HG02763 (cell line): ENCODE data around the gene COPS7A.

Experiments used
- ATAC-seq: cut with Tn5 transposase; IDR thresholded peaks from one replicate; pipeline ENCODE4 v1.9.1; 2021; ENCODE audit warnings: mild to moderate bottlenecking, moderate library complexity; ENCODE audit not compliant: unreplicated experiment

Gene COPS7A

DNA sequence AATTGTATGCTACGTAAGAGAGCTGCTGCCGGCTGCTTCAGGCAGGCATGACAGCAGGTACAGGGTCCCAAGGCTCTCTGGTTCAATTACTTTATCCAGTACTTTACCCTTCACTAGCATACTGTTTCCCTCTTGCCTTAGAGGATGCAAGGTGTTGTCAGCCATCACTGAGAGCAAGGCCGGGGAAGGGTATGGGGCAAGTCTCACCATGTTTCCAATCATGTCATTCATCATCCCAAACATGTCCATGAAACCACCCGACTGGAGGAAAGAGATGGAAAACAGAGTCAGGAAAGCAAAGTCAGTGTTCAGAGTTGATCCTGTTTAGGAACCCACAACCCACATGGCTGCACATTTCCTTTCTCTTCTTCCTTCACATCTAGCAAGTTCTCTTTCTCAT is 26.7 kb downstream of the COPS7A start:
- ATAC-seq, result no peak

GRCh38 chr12:6751767-6752166 is 27.9 kb downstream of the COPS7A start:
- no peak for ATAC-seq

DNA sequence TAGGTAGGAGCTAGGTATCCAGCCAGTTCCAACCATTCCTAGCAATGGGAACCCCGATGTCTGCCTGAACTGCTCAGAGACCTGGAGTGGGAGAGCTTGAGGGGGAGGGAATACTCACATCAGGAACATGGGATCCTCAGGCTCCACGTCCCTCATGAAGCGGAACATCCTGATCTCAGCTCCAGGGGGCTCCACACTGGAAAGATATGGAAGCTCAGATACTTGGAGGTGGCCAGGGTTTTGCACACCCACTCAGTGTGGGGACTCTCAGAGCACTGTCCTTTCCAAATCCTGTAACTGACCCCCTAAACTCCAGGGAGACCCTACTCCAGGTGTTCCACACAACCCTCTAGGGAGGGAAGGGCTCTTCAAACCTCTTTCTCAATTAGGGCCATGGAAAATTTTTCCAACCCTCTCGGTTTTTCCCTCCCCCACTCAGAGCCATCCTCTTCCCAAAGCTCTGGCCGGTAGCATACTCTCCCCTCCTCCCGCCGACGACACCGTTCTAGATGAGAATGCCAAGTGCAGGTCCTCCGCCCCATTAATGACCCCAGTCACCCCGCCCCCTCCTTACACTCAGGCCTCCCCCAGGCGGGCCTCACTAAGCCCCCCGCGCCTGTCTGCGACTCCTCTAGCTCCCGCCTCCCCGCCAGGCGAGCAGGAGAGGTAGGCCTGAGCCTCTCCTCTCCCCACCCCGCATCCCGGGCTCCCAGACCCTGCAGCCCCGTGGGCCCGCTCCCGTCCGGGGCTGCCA is 28.5 kb downstream of the COPS7A start:
- no peak for ATAC-seq

GRCh38 chr12:6752921-6753771 is 29.3 kb downstream of the COPS7A start, which contains the start of gene MLF2:
Gene MLF2, minus strand, starts transcription at chr12:6753141. Its CDS starts 807 bp downstream, at chr12:6752334.
- ATAC-seq, result peak; percentile 85

- ATAC-seq, result no peak
Observed at GRCh38 chr12:6753772-6754356, 30.0 kb downstream of the COPS7A start.

DNA sequence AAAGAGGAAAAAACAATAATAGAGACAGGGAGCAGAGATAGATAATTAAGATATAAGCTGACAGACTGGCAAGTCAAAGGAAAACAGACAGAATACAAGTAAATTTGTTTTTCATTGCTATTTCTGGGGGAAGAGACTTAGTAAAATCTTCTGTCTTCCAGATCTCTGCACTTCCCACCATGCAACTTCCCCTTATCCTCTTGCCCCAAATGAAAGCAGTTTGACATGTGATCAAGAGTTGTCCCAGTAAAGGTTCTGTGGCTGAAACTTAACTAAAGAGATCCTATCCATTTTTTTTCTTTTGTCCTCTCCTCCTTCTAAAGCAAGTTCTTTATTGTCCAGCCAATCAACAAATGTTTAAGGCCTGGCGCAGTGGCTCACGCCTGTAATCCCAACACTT is 30.6 kb downstream of the COPS7A start:
- ATAC-seq, result no peak

GRCh38 chr12:6757028-6757690 is 33.3 kb downstream of the COPS7A start:
- ATAC-seq, result no peak

GRCh38 chr12:6758506-6759095 is 34.8 kb downstream of the COPS7A start:
- ATAC-seq, result no peak

- no peak for ATAC-seq
Observed at GRCh38 chr12:6759741-6760140, 35.9 kb downstream of the COPS7A start.

GRCh38 chr12:6763380-6763779 is 39.5 kb downstream of the COPS7A start:
- no peak for ATAC-seq

- peak; percentile 68 for ATAC-seq
Observed at GRCh38 chr12:6764011-6764828, 40.4 kb downstream of the COPS7A start.

- no peak for ATAC-seq
Observed at GRCh38 chr12:6765048-6765633, 41.3 kb downstream of the COPS7A start.

- ATAC-seq, result peak; percentile 25
Observed at GRCh38 chr12:6765634-6766581, 42.1 kb downstream of the COPS7A start, which contains the start of gene PTMS. Gene PTMS, plus strand, starts transcription at chr12:6766363. Its CDS starts 343 bp downstream, at chr12:6766706.

GRCh38 chr12:6766651-6767349 is 43.0 kb downstream of the COPS7A start:
- peak; percentile 43 for ATAC-seq

DNA sequence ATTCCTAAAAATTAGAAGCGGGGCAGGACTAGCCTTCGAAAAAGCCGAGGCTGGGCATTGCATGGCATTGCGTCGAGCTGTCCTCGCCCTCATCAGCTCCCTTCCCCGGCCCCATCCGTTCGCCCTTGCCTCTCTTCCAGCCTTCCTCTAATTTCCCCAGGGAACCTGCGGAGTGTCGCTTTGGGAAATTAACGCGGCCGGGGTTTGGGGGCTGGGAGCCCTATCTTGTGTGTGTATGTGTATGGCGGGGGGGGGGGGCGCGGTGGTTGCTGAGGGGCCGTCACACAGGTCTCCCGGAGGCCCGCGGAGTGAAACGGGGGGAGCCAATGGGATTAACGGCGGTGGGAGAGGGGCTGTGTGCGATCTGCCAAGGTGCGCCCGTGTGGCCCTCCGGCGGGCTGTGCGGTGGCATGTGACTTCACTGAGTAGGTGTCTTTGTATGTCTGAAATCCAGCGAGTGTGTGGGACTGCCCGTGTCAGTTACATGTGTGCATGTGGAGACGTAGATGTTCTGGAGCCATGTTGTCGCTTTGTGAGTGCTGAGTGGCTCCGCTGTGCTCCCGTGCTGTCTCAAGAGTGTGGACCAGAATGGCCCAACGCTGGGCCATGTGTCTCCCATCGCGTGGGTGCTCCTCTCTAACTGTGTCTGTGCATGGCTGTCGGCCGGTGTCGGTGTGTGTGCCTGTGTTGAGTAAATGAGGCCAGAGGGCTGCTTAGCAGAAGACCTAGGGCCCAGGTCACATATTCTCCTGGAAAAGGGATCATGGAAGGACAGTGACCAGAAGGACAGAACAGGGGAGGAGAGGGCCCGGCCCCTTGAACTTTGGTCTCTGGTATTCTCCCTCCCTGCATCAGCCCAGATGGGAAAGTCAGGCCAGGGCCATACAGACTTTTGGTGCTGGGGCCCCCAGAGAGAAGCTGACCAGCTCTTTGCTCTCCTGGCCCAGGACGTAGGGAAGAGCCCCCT is 43.8 kb downstream of the COPS7A start:
- no peak for ATAC-seq

DNA sequence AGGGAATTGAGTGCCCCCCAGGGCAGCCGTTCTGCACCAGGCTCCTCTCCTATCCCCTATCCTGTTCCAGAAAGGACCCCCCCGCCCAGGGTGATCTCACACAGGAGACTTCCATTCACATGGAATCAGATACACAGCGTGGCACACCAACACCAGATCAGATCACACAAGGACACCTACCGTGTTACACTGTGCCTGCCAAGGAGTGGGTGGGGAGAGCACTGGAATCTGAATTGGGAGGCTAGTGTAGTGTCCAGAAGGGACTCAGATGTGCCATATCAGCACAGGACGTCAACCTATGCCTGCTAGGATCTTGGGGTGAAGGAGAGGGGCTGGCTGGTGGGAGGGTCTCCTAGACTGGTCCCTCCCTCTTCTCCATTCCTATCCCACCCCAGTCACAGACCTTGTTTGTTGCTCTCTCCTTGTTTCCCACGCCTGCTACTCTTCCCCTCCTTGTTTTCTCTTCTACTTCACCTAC is 44.6 kb downstream of the COPS7A start:
- no peak for ATAC-seq
